ENCODE measurements around the gene MFGE8. TPM values are rescaled to one million over a fixed set of nuclear protein-coding genes. Genes with fewer than 3 reads are reported as not detected.
A peak's percentile ranks its signal among the peaks of the same experiment; 100 is the strongest.

The MFGE8 gene
- polyA plus RNA-seq, 1 of the 3 experiments (the other 2 are of a cell fraction): 247 TPM

- TF ChIP-seq USF1 (IDR thresholded peaks at IDR 0.05; ENCODE audit: borderline replicate concordance, low read depth): no peak
- no peak for TF ChIP-seq TAF1 (IDR thresholded peaks at IDR 0.05; ENCODE audit: borderline replicate concordance, low read depth, low read length)
- TF ChIP-seq JUND (IDR thresholded peaks at IDR 0.05): no peak
- no peak for TF ChIP-seq RXRA (IDR thresholded peaks at IDR 0.05; ENCODE audit: borderline replicate concordance, low read depth)
Observed at GRCh38 chr15:88905576-88905975, 7.6 kb downstream of the MFGE8 start (continued).

- Histone ChIP-seq H2AFZ (ENCODE audit: low read depth) (no peak overlapping the region), H3K36me3 (replicated peaks in 1 of 2; ENCODE audit: control insufficient read depth in 1 of 2, insufficient read depth in 2 of 2, low read length in 1 of 2) (peaks cover 3 to 30% of the 10 kb centered on the region in 2 experiments), H3F3A (replicated peaks; ENCODE audit: insufficient read depth) (no peaks in the 10 kb centered on the region), H3K9ac (no peak overlapping the region), H3K4me2 (no peak overlapping the region), H4K20me1 (ENCODE audit: insufficient read depth) (no peaks in the 10 kb centered on the region), H3K9me2 (no peaks in the 10 kb centered on the region), H3K9me3 (no peaks in the 10 kb centered on the region), H3K27me3 (ENCODE audit: insufficient read depth) (no peaks in the 10 kb centered on the region), H3K4me3 (ENCODE audit: low read depth in 2 of 2, low read length in 1 of 2) (no peak overlapping the region; a peak in 1 of 4 replicates), H3K4me1 (ENCODE audit: control insufficient read depth in 1 of 2, insufficient read depth in 2 of 2, low read depth in 1 of 2, low read length in 1 of 2) (no peaks in the 10 kb centered on the region; a peak in 1 of 4 replicates), H3K27ac (ENCODE audit: low read depth in 2 of 2, low read length in 1 of 2) (no peak overlapping the region), H3K79me2 (ENCODE audit: insufficient read depth) (no peaks in the 10 kb centered on the region)
- 33% methylated on average over 9 of the region's 10 CpGs for WGBS (ENCODE audit: low lambda C conversion rate)
- ChIA-PET POLR2A (interaction anchor here (0.6 to 1.3 kb wide), 3 partner anchors 111 to 113 kb away, joined by 3 to 7 read pairs (median 3); no protein-coding TSS in a partner anchor), CTCF (interaction anchor here (0.5 to 4.5 kb wide), 69 partner anchors 9 to 445 kb away, joined by 3 to 48 read pairs (median 5); partner anchors contain the start of genes FANCI, MRPL46 and MRPS11)
- DNase-seq: peak; percentile 84
- peak; percentile 98 for TF ChIP-seq CTCF (IDR thresholded peaks at IDR 0.05)
- TF ChIP-seq SMC3 (IDR thresholded peaks at IDR 0.05; ENCODE audit: low read depth, low read length): peak; percentile 92
- no peak for TF ChIP-seq RCOR1 (IDR thresholded peaks at IDR 0.05; ENCODE audit: low read length)
- TF ChIP-seq TAF1 (IDR thresholded peaks at IDR 0.05; ENCODE audit: borderline replicate concordance, low read depth, low read length): no peak
- no peak for TF ChIP-seq GABPA (IDR thresholded peaks at IDR 0.05; ENCODE audit: low read depth)
- TF ChIP-seq RAD21 (IDR thresholded peaks at IDR 0.05; ENCODE audit: low read length): peak; percentile 88
Observed at GRCh38 chr15:88904624-88905327, 8.4 kb downstream of the MFGE8 start.

- Histone ChIP-seq H3F3A (replicated peaks; ENCODE audit: insufficient read depth) (no peaks in the 10 kb centered on the region), H3K4me2 (no peak overlapping the region), H3K9ac (no peak overlapping the region), H3K9me2 (no peaks in the 10 kb centered on the region), H3K79me2 (ENCODE audit: insufficient read depth) (no peaks in the 10 kb centered on the region), H3K27me3 (ENCODE audit: insufficient read depth) (no peaks in the 10 kb centered on the region), H3K4me3 (ENCODE audit: low read depth in 2 of 2, low read length in 1 of 2) (no peak overlapping the region), H3K36me3 (replicated peaks in 1 of 2; ENCODE audit: control insufficient read depth in 1 of 2, insufficient read depth in 2 of 2, low read length in 1 of 2) (peaks cover 3 to 26% of the 10 kb centered on the region in 2 experiments), H4K20me1 (ENCODE audit: insufficient read depth) (no peaks in the 10 kb centered on the region), H2AFZ (ENCODE audit: low read depth) (no peak overlapping the region), H3K9me3 (no peaks in the 10 kb centered on the region), H3K27ac (ENCODE audit: low read depth in 2 of 2, low read length in 1 of 2) (no peak overlapping the region), H3K4me1 (ENCODE audit: control insufficient read depth in 1 of 2, insufficient read depth in 2 of 2, low read depth in 1 of 2, low read length in 1 of 2) (no peaks in the 10 kb centered on the region; a peak in 1 of 4 replicates)
- 94% methylated on average over 2 of the region's 2 CpGs for WGBS (ENCODE audit: low lambda C conversion rate)
- POLR2A ChIA-PET: interaction anchor here (0.6 to 1.3 kb wide), 3 partner anchors 111 to 114 kb away, joined by 3 to 7 read pairs (median 3); no protein-coding TSS in a partner anchor
- CTCF ChIA-PET: interaction anchor here (0.5 to 4.5 kb wide), 62 partner anchors 8 to 445 kb away, joined by 3 to 48 read pairs (median 5); partner anchors contain the start of gene FANCI
- DNase-seq: no peak
- TF ChIP-seq SMC3 (IDR thresholded peaks at IDR 0.05; ENCODE audit: low read depth, low read length) (no peak), YY1 (IDR thresholded peaks at IDR 0.05; ENCODE audit: low read depth) (no peak), EZH2phosphoT487 (IDR thresholded peaks at IDR 0.05; ENCODE audit: borderline replicate concordance, low read depth) (no peak), CTCF (IDR thresholded peaks at IDR 0.05) (no peak), MAX (IDR thresholded peaks at IDR 0.05; ENCODE audit: low read depth) (no peak), NRF1 (IDR thresholded peaks at IDR 0.05; ENCODE audit: low read depth, low read length) (no peak), SIN3A (IDR thresholded peaks at IDR 0.05; ENCODE audit: borderline replicate concordance, low read depth, low read length) (no peak), RCOR1 (IDR thresholded peaks at IDR 0.05; ENCODE audit: low read length) (no peak), EP300 (IDR thresholded peaks at IDR 0.05; ENCODE audit: borderline replicate concordance in 1 of 2, low read depth in 1 of 2, low read length in 1 of 2) (no peak)
Observed at GRCh38 chr15:88904257-88904623, 8.9 kb downstream of the MFGE8 start.

Data from SK-N-SH (cell line).